Endothelial cell of umbilical vein (primary cell): Measurements from ENCODE around the gene APOC1. TPM values are rescaled to one million over a fixed set of nuclear protein-coding genes. Genes with fewer than 3 reads are reported as not detected.

Experiments
- BruUV-seq: library from RNA; stranded (reverse); fragments of 400-500 nt; replicated peaks from 2 replicates; lab custom pipeline; 2021; lab: Mats Ljungman, UMichigan
- CTCF ChIA-PET: fragments of 300-600, 350-600 bp; sonication (Branson Sonifier 250); formaldehyde crosslinking; loops from one replicate; lab custom pipeline; 2021; ENCODE audit warnings: antibody characterized with exemption, inconsistent platforms; lab: Charles Lee
- POLR2A ChIA-PET: fragments of 300-600, 350-600 bp; sonication (Branson Sonifier 250); formaldehyde crosslinking; loops from one replicate; lab custom pipeline; 2021; ENCODE audit warnings: antibody characterized with exemption, inconsistent platforms; lab: Charles Lee
- DNase-seq: peaks from one replicate; pipeline ENCODE4 v3.0.0-alpha.2; 2011; ENCODE audit warnings: low read depth, low spot score
- FAIRE-seq: peaks from 2 replicates; lab custom pipeline; 2011; peaks lifted over from hg19 to GRCh38; lab: Jason Lieb, UNC
- H2AFZ ChIP-seq: 2 replicates; pipeline ENCODE4 v1.6.0; 2012; ENCODE audit warnings: low read depth, low read length, control low read depth, inconsistent platforms
- H3K27ac ChIP-seq: 2 replicates; pipeline ENCODE4 v1.5.1; 2011; ENCODE audit warnings: low read depth, mild to moderate bottlenecking, control low read depth, low read length, moderate library complexity; ENCODE audit not compliant: insufficient read depth
- H3K27me3 ChIP-seq, 2 experiments: 2 replicates each; pipeline versions ENCODE4 v1.6.0 to v1.6.1; 2011; ENCODE audit warnings: low read length in 2 of 2, mixed read lengths in 1 of 2; ENCODE audit not compliant: control insufficient read depth in 2 of 2, insufficient read depth in 2 of 2
- H3K36me3 ChIP-seq, 2 experiments: 2 replicates in 1 of 2; 3 replicates in 1 of 2; pipeline ENCODE4 v1.5.1; 2011; ENCODE audit warnings: low read length in 2 of 2, mild to moderate bottlenecking in 1 of 2, moderate library complexity in 1 of 2; ENCODE audit not compliant: control insufficient read depth in 2 of 2, insufficient read depth in 2 of 2; ENCODE audit errors: extremely low read depth in 1 of 2
- H3K4me1 ChIP-seq: 3 replicates; pipeline ENCODE4 v1.5.1; 2011; ENCODE audit warnings: mild to moderate bottlenecking, low read length; ENCODE audit not compliant: control insufficient read depth, insufficient read depth; ENCODE audit errors: extremely low read depth
- H3K4me2 ChIP-seq: 2 replicates; pipeline ENCODE4 v1.6.1; 2011; ENCODE audit warnings: low read length, control low read depth, mixed read lengths; ENCODE audit not compliant: insufficient read depth
- H3K4me3 ChIP-seq, 3 experiments: fragments of 200-600 bp in 1 of 3; sonication (generic), shearing (Covaris generic) in 1 of 3; replicated peaks in 1 of 3; 2 replicates each; pipeline ENCODE4 v1.5.1; 2011 to 2016; ENCODE audit warnings: control low read depth in 3 of 3, low read length in 3 of 3, mild to moderate bottlenecking in 2 of 3, inconsistent platforms in 1 of 3, low read depth in 1 of 3, moderate library complexity in 1 of 3; ENCODE audit not compliant: insufficient read depth in 1 of 3
- H3K79me2 ChIP-seq: 2 replicates; pipeline ENCODE4 v1.6.0; 2012; ENCODE audit warnings: low read length, inconsistent platforms; ENCODE audit not compliant: control insufficient read depth, insufficient read depth
- H3K9ac ChIP-seq: replicated peaks from 2 replicates; pipeline ENCODE3; 2011; ENCODE audit warnings: low read length, control low read depth; ENCODE audit not compliant: insufficient read depth; ENCODE audit errors: extremely low read depth
- H3K9me1 ChIP-seq: replicated peaks from 3 replicates; pipeline ENCODE4 v1.6.0; 2011; ENCODE audit warnings: mild to moderate bottlenecking, low read length; ENCODE audit not compliant: control insufficient read depth, insufficient read depth; ENCODE audit errors: extremely low read depth
- H3K9me3 ChIP-seq: replicated peaks from 2 replicates; pipeline ENCODE4 v1.5.1; 2012; ENCODE audit warnings: low read length, inconsistent platforms; ENCODE audit not compliant: control insufficient read depth, insufficient read depth
- H4K20me1 ChIP-seq: replicated peaks from 2 replicates; pipeline ENCODE3; 2011; ENCODE audit warnings: mild to moderate bottlenecking, low read length; ENCODE audit not compliant: control insufficient read depth, insufficient read depth; ENCODE audit errors: extremely low read depth
- EZH2 ChIP-seq: IDR thresholded peaks from 2 replicates; pipeline ENCODE4 v1.6.1; 2012; ENCODE audit warnings: borderline replicate concordance, low read depth, mild to moderate bottlenecking, moderate library complexity, low read length, inconsistent platforms; ENCODE audit not compliant: severe bottlenecking
- FOS ChIP-seq: IDR thresholded peaks from 2 replicates; pipeline ENCODE4 v1.6.1; 2011; ENCODE audit warnings: mild to moderate bottlenecking, low read length, moderate library complexity, borderline replicate concordance; ENCODE audit not compliant: insufficient read depth
- GATA2 ChIP-seq: IDR thresholded peaks from 2 replicates; pipeline ENCODE4 v1.7.0; 2011; ENCODE audit warnings: low read depth, mild to moderate bottlenecking, moderate library complexity, mixed read lengths, low read length; ENCODE audit not compliant: insufficient read length, insufficient read depth
- JUN ChIP-seq: IDR thresholded peaks from 2 replicates; pipeline ENCODE4 v1.6.1; 2011; ENCODE audit warnings: borderline replicate concordance, low read depth; ENCODE audit not compliant: insufficient read length, insufficient read depth
- MYC ChIP-seq: IDR thresholded peaks from one replicate; pipeline ENCODE4 v1.6.1; 2011; ENCODE audit warnings: mild to moderate bottlenecking, low read depth, low read length
- POLR2A ChIP-seq: IDR thresholded peaks from 2 replicates; pipeline ENCODE4 v1.6.1; 2012; ENCODE audit warnings: low read depth, mild to moderate bottlenecking, control low read depth, low read length
- POLR2AphosphoS5 ChIP-seq: IDR thresholded peaks from 2 replicates; pipeline ENCODE4 v1.6.1; 2012; ENCODE audit warnings: low read depth, mild to moderate bottlenecking, control low read depth, low read length, moderate library complexity; ENCODE audit not compliant: insufficient read depth
- dilution Hi-C: fragments of 300-500 bp; cut with MboI; formaldehyde crosslinking; loops from one replicate; pipeline ENCODE4 v1.15.0; 2019; ENCODE audit warnings: low sequenced_read_pairs; ENCODE audit not compliant: extremely low pct_ligation_motif_present
- intact Hi-C: fragments of 100-400 bp; cut with micrococcal nuclease; formaldehyde crosslinking; loops from one replicate; pipeline ENCODE4 v1.10.0; 2022
- polyA plus RNA-seq, 4 experiments: library from polyadenylated mRNA; depleted of rRNA in 3 of 4; stranded (reverse) in 3 of 4; unstranded in 1 of 4; fragments of >200 nt; gene quantifications; 2 replicates each; pipeline versions ENCODE4 v1.2.1 to v1.2.3, GENCODE V29; 2011 to 2012; ENCODE audit warnings: missing spikeins in 1 of 4
- total RNA-seq: library from RNA; stranded (reverse); gene quantifications from 2 replicates; pipeline ENCODE4 v1.2.3, GENCODE V29; 2021
- TF ChIP-seq, protein P1 (sequence below): IDR thresholded peaks from 2 replicates; pipeline ENCODE4 v1.6.1; 2011; ENCODE audit not compliant: insufficient read depth, insufficient read length
- TF ChIP-seq, protein P2 (sequence below), 2 donors: IDR thresholded peaks; 1 replicate in 1 of 2; 2 replicates in 1 of 2; pipeline ENCODE4 v1.5.1; 2011; ENCODE audit warnings: low read length in 2 of 2, mild to moderate bottlenecking in 2 of 2, moderate library complexity in 2 of 2, control low read depth in 1 of 2, inconsistent platforms in 1 of 2, low read depth in 1 of 2; ENCODE audit not compliant: insufficient read depth in 1 of 2; ENCODE audit errors: extremely low read depth in 1 of 2

APOC1 gene
- total and polyA plus RNA-seq, 2 donors (not counting 3 experiments of a cell fraction or from before 2014, with no cell fraction given): 5.0 to 18.5 TPM

GRCh38 chr19:44907613-44908012, 6.8 kb upstream of the APOC1 start:
- Histone ChIP-seq H3K4me3 (no peak overlapping the region), H2AFZ (no peak overlapping the region), H3K9me1 (no peaks in the 10 kb centered on the region), H3K27me3 (peaks cover 9 to 11% of the 10 kb centered on the region in 2 experiments), H3K27ac (no peak overlapping the region), H4K20me1 (no peaks in the 10 kb centered on the region), H3K79me2 (no peaks in the 10 kb centered on the region), H3K4me2 (no peak overlapping the region), H3K9me3 (no peaks in the 10 kb centered on the region), H3K4me1 (peaks cover 9% of the 10 kb centered on the region), H3K36me3 (no peaks in the 10 kb centered on the region), H3K9ac (no peak overlapping the region)
- no TSS peak for BruUV-seq
- no peak for FAIRE-seq
- dilution Hi-C loops (no loop called here), intact Hi-C loops (no loop called here)
- TF ChIP-seq GATA2 (no peak), EZH2 (no peak), POLR2A (no peak), MYC (no peak), POLR2AphosphoS5 (no peak), FOS (no peak), JUN (no peak)
- TF ChIP-seq, protein P1, sequence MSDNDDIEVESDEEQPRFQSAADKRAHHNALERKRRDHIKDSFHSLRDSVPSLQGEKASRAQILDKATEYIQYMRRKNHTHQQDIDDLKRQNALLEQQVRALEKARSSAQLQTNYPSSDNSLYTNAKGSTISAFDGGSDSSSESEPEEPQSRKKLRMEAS: no peak
- TF ChIP-seq, protein P2, sequence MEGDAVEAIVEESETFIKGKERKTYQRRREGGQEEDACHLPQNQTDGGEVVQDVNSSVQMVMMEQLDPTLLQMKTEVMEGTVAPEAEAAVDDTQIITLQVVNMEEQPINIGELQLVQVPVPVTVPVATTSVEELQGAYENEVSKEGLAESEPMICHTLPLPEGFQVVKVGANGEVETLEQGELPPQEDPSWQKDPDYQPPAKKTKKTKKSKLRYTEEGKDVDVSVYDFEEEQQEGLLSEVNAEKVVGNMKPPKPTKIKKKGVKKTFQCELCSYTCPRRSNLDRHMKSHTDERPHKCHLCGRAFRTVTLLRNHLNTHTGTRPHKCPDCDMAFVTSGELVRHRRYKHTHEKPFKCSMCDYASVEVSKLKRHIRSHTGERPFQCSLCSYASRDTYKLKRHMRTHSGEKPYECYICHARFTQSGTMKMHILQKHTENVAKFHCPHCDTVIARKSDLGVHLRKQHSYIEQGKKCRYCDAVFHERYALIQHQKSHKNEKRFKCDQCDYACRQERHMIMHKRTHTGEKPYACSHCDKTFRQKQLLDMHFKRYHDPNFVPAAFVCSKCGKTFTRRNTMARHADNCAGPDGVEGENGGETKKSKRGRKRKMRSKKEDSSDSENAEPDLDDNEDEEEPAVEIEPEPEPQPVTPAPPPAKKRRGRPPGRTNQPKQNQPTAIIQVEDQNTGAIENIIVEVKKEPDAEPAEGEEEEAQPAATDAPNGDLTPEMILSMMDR (IDR thresholded peaks at IDR 0.05; ENCODE audit: extremely low read depth in 1 of 2, insufficient read depth in 1 of 2, low read depth in 1 of 2, low read length in 2 of 2): no peak
- POLR2A ChIA-PET: no interaction called here
- CTCF ChIA-PET: interaction anchor here (1.8 kb wide), 1 partner anchor 44 kb away, joined by 7 read pairs; no protein-coding TSS in a partner anchor
- DNase-seq: no peak
